GM12878 (cell line): ENCODE data around the gene THSD4. TPM values are rescaled to one million over a fixed set of nuclear protein-coding genes. Genes with fewer than 3 reads are reported as not detected.

ENCODE experiments used
- ATAC-seq: fragments of 200-7000 bp; cut with Tn5 transposase; 3 replicates; pipeline ENCODE4 v1.9.1; 2020; ENCODE audit warnings: mild to moderate bottlenecking, moderate library complexity
- BruUV-seq: library from RNA; stranded (reverse); fragments of 400-500 nt; replicated peaks from 2 replicates; lab custom pipeline; 2021; lab: Mats Ljungman, UMichigan
- CTCF ChIA-PET: fragments of 300-600 bp; sonication (Branson Sonifier 250); formaldehyde crosslinking; extraction: SDS; loops from one replicate; lab custom pipeline; 2021; ENCODE audit warnings: inconsistent platforms; lab: Yijun Ruan, JAX
- POLR2A ChIA-PET: fragments of 350-600 bp; formaldehyde crosslinking; extraction: SDS; loops from one replicate; lab custom pipeline; 2021; ENCODE audit warnings: inconsistent platforms; lab: Charles Lee
- RAD21 ChIA-PET: fragments of 300-600 bp; sonication (Branson Sonifier 250); formaldehyde crosslinking; loops from one replicate; lab custom pipeline; 2023; ENCODE audit warnings: antibody characterized with exemption; ENCODE audit not compliant: unreplicated experiment; lab: Charles Lee
- SMC1A ChIA-PET: fragments of 300-600 bp; sonication (Branson Sonifier 250); formaldehyde crosslinking; loops from one replicate; lab custom pipeline; 2023; ENCODE audit not compliant: unreplicated experiment, uncharacterized antibody; lab: Charles Lee
- DNase-seq: peaks from one replicate; pipeline ENCODE4 v3.0.0-alpha.2; 2011; ENCODE audit warnings: low read depth, low spot score
- FAIRE-seq: peaks from 3 replicates; lab custom pipeline; 2011; peaks lifted over from hg19 to GRCh38; lab: Jason Lieb, UNC
- H2AFZ ChIP-seq: 2 replicates; pipeline ENCODE4 v1.6.0; 2011; ENCODE audit warnings: low read depth, low read length, control low read depth; ENCODE audit not compliant: control insufficient read depth
- H3K27ac ChIP-seq: 2 replicates; pipeline ENCODE4 v1.5.1; 2011; ENCODE audit warnings: control low read depth; ENCODE audit not compliant: control insufficient read depth, insufficient read depth
- H3K27me3 ChIP-seq, 2 experiments: replicated peaks in 1 of 2; 2 replicates each; pipeline versions ENCODE4 v1.6.0 to v1.6.1; 2011; ENCODE audit warnings: low read length in 1 of 2; ENCODE audit not compliant: control insufficient read depth in 2 of 2, insufficient read depth in 2 of 2
- H3K36me3 ChIP-seq, 2 experiments: 2 replicates each; pipeline ENCODE4 v1.5.1; 2011; ENCODE audit warnings: low read length in 1 of 2; ENCODE audit not compliant: control insufficient read depth in 2 of 2, insufficient read depth in 2 of 2
- H3K4me1 ChIP-seq: 2 replicates; pipeline ENCODE4 v1.6.1; 2011; ENCODE audit warnings: mild to moderate bottlenecking, low read length, moderate library complexity, mixed read lengths; ENCODE audit not compliant: control insufficient read depth, insufficient read depth
- H3K4me2 ChIP-seq: 2 replicates; pipeline ENCODE4 v1.6.0; 2011; ENCODE audit warnings: control low read depth; ENCODE audit not compliant: control insufficient read depth, insufficient read depth
- H3K4me3 ChIP-seq: fragments of 200-600 bp; sonication (generic); 2 replicates; pipeline ENCODE4 v1.5.1; 2016
- H3K79me2 ChIP-seq: 2 replicates; pipeline ENCODE4 v1.6.0; 2011; ENCODE audit warnings: low read length; ENCODE audit not compliant: control insufficient read depth, insufficient read depth
- H3K9ac ChIP-seq: 2 replicates; pipeline ENCODE4 v1.8.0; 2011; ENCODE audit warnings: low read length, control low read depth, mixed read lengths; ENCODE audit not compliant: control insufficient read depth, insufficient read depth
- H3K9me3 ChIP-seq: replicated peaks from 3 replicates; pipeline ENCODE4 v1.5.1; 2011; ENCODE audit warnings: mild to moderate bottlenecking, low read length; ENCODE audit not compliant: control insufficient read depth, insufficient read depth
- H4K20me1 ChIP-seq: 2 replicates; pipeline ENCODE4 v1.6.0; 2011; ENCODE audit not compliant: control insufficient read depth, insufficient read depth
- CHD1 ChIP-seq: IDR thresholded peaks from 2 replicates; pipeline ENCODE4 v1.6.1; 2012; ENCODE audit warnings: low read depth, low read length, improper control_type of control experiment
- MTA3 ChIP-seq: IDR thresholded peaks from 2 replicates; pipeline ENCODE4 v1.6.1; 2012; ENCODE audit warnings: low read length, inconsistent platforms, borderline replicate concordance
- NKRF ChIP-seq: fragments of 450-650 bp; conservative IDR thresholded peaks from 2 replicates; pipeline ENCODE4 v1.6.1; 2017; ENCODE audit warnings: mild to moderate bottlenecking, moderate library complexity
- NR2C2 ChIP-seq: IDR thresholded peaks from 2 replicates; pipeline ENCODE4 v1.6.1; 2011; ENCODE audit warnings: borderline replicate concordance, low read depth; ENCODE audit not compliant: control insufficient read depth, insufficient read length
- STAT1 ChIP-seq: fragments of 450-650 bp; conservative IDR thresholded peaks from 2 replicates; pipeline ENCODE4 v1.6.1; 2014; ENCODE audit warnings: antibody characterized with exemption, mild to moderate bottlenecking
- ZNF592 ChIP-seq: fragments of 450-650 bp; IDR thresholded peaks from 2 replicates; pipeline ENCODE4 v1.6.1; 2017; ENCODE audit warnings: mild to moderate bottlenecking, moderate library complexity
- WGBS: methylation state at CpG from one replicate; pipeline ENCODE4 v1.1.6; 2016; ENCODE audit warnings: low lambda C conversion rate; ENCODE audit not compliant: insufficient replicate concordance, insufficient coverage; ENCODE audit errors: missing lambda C conversion rate; 5-methylcytosine and 5-hydroxymethylcytosine counted together
- in situ Hi-C: fragments of 300-500 bp; cut with MboI; formaldehyde crosslinking; loops from 9 replicates; pipeline ENCODE4 v1.14.3; 2018; ENCODE audit warnings: mixed read lengths
- intact Hi-C: fragments of 100-400 bp; cut with micrococcal nuclease; formaldehyde crosslinking; loops from one replicate; pipeline ENCODE4 v1.14.2; 2022; ENCODE audit not compliant: unreplicated experiment
- polyA plus RNA-seq, 11 experiments: library from polyadenylated mRNA; depleted of rRNA in 4 of 11; unstranded in 6 of 11; stranded (reverse) in 5 of 11; fragments of >200 nt; fragmentation: Nextera tagmentation in 4 of 11; fragmentation: Illumina TruSeq in 1 of 11; extraction: Ambion mirVana in 4 of 11; extraction: Trizol in 1 of 11; gene quantifications; 1 replicate in 1 of 11; 2 replicates in 10 of 11; pipeline versions ENCODE4 v1.2.1 to v1.2.3, GENCODE V29; 2011 to 2016; ENCODE audit warnings: inconsistent platforms in 2 of 11, missing spikeins in 2 of 11, low read depth in 1 of 11
- total RNA-seq, 4 experiments: library from RNA; depleted of rRNA in 3 of 4; stranded (reverse); fragments of >200 nt in 3 of 4; fragmentation: Illumina TruSeq in 1 of 4; extraction: Trizol in 1 of 4; gene quantifications; 2 replicates each; pipeline versions ENCODE4 v1.2.1 to v1.2.3, GENCODE V29; 2013 to 2021
- TF ChIP-seq, protein P1 (sequence below): fragments of 450-650 bp; IDR thresholded peaks from 2 replicates; pipeline ENCODE4 v1.6.1; 2017; ENCODE audit warnings: borderline replicate concordance
- TF ChIP-seq, protein P2 (sequence below): fragments of 450-650 bp; IDR thresholded peaks from 2 replicates; pipeline ENCODE4 v1.6.1; 2017; ENCODE audit warnings: antibody characterized with exemption, mild to moderate bottlenecking, moderate library complexity

Gene THSD4
- total and polyA plus RNA-seq, 10 of the 15 experiments (the other 5 are each of a cell fraction or from before 2014, with no cell fraction given), result 0.04 to 0.13 (median 0.05) TPM; not detected in 7

GRCh38 chr15:71468715-71469114 lies 353.4 kb downstream of the THSD4 start:
- Histone ChIP-seq H3K4me2 (no peak overlapping the region), H3K9me3 (no peaks in the 10 kb centered on the region; the same call in 2 of the 3 replicates), H4K20me1 (no peaks in the 10 kb centered on the region), H3K9ac (no peak overlapping the region), H2AFZ (no peak overlapping the region), H3K27me3 (no peaks in the 10 kb centered on the region), H3K36me3 (no peaks in the 10 kb centered on the region), H3K79me2 (no peaks in the 10 kb centered on the region), H3K4me3 (no peak overlapping the region), H3K27ac (no peak overlapping the region), H3K4me1 (peaks cover 16% of the 10 kb centered on the region)
- TF ChIP-seq ZNF592, result no peak
- TF ChIP-seq NKRF, result no peak
- no peak for TF ChIP-seq CHD1
- TF ChIP-seq MTA3, result no peak
- TF ChIP-seq, protein P1, sequence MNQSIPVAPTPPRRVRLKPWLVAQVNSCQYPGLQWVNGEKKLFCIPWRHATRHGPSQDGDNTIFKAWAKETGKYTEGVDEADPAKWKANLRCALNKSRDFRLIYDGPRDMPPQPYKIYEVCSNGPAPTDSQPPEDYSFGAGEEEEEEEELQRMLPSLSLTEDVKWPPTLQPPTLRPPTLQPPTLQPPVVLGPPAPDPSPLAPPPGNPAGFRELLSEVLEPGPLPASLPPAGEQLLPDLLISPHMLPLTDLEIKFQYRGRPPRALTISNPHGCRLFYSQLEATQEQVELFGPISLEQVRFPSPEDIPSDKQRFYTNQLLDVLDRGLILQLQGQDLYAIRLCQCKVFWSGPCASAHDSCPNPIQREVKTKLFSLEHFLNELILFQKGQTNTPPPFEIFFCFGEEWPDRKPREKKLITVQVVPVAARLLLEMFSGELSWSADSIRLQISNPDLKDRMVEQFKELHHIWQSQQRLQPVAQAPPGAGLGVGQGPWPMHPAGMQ, result no peak
- TF ChIP-seq, protein P2, sequence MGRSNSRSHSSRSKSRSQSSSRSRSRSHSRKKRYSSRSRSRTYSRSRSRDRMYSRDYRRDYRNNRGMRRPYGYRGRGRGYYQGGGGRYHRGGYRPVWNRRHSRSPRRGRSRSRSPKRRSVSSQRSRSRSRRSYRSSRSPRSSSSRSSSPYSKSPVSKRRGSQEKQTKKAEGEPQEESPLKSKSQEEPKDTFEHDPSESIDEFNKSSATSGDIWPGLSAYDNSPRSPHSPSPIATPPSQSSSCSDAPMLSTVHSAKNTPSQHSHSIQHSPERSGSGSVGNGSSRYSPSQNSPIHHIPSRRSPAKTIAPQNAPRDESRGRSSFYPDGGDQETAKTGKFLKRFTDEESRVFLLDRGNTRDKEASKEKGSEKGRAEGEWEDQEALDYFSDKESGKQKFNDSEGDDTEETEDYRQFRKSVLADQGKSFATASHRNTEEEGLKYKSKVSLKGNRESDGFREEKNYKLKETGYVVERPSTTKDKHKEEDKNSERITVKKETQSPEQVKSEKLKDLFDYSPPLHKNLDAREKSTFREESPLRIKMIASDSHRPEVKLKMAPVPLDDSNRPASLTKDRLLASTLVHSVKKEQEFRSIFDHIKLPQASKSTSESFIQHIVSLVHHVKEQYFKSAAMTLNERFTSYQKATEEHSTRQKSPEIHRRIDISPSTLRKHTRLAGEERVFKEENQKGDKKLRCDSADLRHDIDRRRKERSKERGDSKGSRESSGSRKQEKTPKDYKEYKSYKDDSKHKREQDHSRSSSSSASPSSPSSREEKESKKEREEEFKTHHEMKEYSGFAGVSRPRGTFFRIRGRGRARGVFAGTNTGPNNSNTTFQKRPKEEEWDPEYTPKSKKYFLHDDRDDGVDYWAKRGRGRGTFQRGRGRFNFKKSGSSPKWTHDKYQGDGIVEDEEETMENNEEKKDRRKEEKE, result no peak
- TF ChIP-seq STAT1, result no peak
- TF ChIP-seq NR2C2, result no peak
- POLR2A ChIA-PET, result no interaction called here
- CTCF ChIA-PET, result no interaction called here
- WGBS, result 57% methylated on average over 1 of the region's 1 CpG
- RAD21 ChIA-PET, result no interaction called here
- intact Hi-C loops (no loop called here), in situ Hi-C loops (no loop called here)
- no peak for FAIRE-seq
- SMC1A ChIA-PET, result no interaction called here
- no TSS peak for BruUV-seq
- ATAC-seq, result no peak
- DNase-seq, result no peak
